ENCODE measurements around the gene SORL1-AS1.

Gene SORL1-AS1

DNA sequence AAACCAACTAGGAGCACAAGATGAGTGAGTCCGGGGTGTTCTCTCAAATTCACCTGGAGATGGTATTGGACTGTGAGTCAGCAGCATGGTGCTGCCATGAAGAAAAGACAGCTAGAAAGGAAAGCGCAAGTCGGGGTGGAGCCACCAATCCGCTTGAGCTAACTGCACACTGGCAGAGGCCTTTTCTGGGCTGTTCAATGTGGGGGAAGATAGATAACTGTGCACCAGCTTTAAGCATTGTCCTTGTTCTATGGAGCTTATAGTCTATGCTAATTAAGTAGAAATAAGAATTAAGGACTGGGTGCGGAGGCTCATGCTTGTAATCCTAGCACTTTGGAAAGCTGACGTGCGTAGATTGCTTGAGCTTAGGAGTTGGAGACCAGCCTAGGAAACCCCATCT is 21.9 kb upstream of the SORL1-AS1 start:
- DNase-seq (ENCODE audit: low read depth): no peak

- no peak for DNase-seq (ENCODE audit: low read depth)
These were observed 20.5 kb upstream of the SORL1-AS1 start for GRCh38 chr11:121473064-121473777.

GRCh38 chr11:121472312-121472711 is 19.5 kb upstream of the SORL1-AS1 start:
- no peak for DNase-seq (ENCODE audit: low read depth)

GRCh38 chr11:121471167-121471566 is 18.4 kb upstream of the SORL1-AS1 start:
- no peak for DNase-seq (ENCODE audit: low read depth)

- DNase-seq (ENCODE audit: low read depth): no peak
These were observed 17.1 kb upstream of the SORL1-AS1 start for GRCh38 chr11:121469910-121470309.

DNA sequence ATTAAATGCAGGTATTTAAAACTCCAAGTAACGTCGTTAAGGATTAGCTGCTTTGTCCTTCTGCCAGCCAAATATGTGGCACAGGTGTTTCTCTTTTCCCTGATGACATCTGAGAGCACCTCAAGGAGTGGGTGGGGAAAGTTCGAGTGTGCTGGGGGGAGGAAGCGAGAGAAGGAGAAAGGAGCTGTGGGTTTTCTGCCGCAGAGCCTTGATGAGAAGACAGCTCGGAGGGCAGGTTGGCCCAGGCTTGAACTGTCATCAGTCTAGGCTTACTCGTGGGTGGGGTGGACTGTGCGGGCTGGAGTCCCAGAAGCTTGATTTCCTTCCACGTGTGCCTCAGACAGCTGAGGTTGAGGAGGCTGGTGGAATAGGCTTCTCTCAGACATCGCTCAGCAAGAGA is 15.2 kb upstream of the SORL1-AS1 start:
- peak; percentile 72 for DNase-seq (ENCODE audit: low read depth)

DNA sequence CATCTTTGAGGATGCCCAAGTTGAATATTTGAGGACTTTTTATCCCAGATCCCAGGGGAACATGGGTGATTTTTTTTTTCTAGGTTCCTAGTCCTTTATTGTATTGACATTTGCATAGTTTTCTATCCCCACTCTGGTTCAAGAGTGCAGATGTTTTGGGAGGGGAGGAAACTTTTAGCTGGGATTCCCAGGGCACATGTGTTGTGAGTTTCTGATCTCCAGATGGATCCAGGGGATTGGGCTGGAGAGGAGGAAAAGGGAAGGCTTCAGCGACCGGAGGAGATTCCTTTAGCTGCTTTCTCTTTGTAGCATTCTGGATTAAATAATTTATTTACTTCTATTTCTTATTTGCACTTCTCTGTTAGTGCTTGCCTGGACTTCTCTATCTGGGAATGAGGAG is 14.7 kb upstream of the SORL1-AS1 start:
- DNase-seq (ENCODE audit: low read depth): no peak

DNA sequence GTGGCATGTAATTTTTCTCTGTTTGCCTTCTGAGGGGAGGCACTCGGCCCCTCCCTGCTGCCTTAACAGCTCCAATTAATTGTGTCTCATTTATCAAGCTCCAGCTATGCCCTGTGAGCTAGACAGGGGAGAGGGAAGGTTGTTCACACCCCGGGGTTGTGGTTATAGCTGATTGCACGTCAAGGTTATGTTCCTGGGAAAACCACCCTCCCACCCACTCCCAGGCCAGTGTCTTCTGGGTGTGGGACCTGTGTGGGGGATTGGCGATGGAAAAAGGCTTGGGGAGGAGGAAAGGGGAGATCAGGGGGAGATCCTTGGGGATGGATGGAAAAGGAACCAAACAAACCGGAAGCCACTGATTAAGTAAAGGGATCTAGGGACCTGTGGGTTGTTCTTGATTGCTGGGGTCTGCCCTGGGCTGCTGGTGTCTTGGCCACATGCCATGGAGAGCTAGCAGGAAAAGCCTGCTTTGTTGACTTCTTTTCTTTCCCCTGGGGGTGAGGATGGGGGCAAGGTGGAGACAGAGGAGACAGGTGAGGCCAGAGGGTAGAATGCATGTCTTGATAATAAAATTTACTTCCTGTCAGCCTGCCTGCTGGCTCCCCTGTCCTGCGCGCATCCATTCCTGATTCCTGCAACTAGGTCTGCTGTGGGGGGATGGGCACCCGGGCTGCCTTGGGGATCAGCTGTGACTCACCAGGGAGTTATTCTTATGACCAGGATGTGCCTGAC is 13.5 kb upstream of the SORL1-AS1 start:
- DNase-seq (ENCODE audit: low read depth): peak; percentile 45

GRCh38 chr11:121465709-121466062 is 12.9 kb upstream of the SORL1-AS1 start:
- no peak for DNase-seq (ENCODE audit: low read depth)

DNA sequence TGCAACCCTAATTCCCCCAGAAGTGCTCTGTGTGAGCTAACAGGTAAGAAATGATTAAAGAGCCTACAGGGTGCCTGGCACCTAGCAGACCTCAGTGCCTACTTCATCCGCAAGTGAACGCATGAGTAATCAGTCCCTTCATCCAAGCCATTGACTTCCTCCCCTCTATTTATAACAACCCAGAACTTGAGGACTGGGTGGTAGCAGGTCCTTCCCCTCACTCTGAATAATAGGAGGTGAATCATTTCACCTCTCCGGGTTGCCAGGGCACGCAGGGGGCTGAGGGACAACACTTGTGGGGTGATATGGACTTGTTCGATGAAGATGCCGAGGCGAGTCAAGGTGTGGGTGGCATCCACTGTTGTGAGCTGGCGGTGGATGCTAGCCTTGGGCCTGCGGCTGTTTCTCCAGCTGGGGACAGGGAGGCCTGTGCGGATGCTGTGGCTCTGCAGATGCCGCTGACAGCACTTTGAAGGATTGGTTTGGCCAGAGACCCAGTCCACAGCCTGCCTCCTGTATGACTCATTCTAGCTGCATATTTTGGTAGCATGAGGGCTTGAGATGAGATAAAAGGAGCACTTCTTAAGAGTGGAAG is 11.7 kb upstream of the SORL1-AS1 start:
- DNase-seq (ENCODE audit: low read depth): peak; percentile 82

DNA sequence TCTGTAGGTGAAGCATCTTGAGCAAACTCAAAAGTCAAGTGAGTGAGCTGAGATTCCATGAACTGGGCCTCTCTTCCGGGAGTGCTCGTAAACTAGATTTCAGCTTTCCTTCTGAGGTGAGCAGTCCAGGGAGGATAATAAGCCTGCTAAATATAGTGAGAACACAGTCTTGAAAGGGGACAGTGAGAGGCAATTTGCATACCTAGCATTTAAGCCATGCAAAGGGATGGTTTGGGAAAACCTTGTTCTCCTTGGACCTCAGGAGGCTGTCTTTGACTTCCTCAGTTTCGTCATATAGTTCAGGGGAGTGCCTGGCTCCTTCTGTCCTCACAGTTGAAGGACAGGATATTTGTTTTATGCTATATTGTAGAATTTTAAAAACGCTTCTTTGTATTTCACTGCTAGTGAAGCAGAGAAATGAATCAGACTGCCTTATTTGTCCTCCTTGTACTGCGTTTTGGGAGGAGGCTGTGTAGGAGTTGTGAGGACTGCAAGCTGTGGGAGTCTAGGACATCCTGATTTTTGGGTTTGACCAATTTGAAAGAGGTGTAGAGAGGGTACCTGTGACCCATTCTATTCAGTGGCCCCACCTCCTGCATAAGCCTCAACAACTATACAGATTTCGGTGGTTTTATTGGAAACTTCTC is 11.0 kb upstream of the SORL1-AS1 start:
- DNase-seq (ENCODE audit: low read depth): no peak

- no peak for DNase-seq (ENCODE audit: low read depth)
These were observed 9.1 kb upstream of the SORL1-AS1 start for GRCh38 chr11:121461843-121462242.

DNA sequence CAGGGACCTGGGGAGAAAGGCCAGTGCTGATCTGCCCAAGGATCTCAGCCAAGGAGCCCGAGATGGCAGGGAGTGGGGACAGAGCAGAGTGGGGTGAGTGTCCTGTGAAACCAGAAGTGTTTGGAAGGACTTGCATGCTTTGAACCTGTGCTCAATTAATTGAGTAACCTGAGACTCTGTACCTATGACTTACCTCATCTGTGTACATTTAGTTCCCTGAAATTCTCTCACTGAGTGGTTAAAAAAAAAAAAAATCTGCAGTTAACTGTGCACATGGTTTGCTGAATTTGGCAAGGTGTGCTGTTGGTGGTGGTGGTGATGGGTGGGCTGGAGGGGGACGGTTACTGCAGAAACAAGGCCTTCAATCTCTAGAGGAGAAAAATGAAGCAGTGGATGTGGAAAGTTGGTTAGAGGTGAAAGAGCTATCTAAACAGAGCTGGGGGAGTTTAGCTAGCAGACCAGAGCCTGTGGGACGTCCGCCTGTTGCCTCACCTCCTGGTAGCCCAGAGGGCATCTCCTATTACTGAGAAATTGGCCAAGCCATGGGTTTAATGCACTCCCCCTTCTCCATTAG is 8.3 kb upstream of the SORL1-AS1 start:
- no peak for DNase-seq (ENCODE audit: low read depth)

GRCh38 chr11:121459413-121460017 is 6.7 kb upstream of the SORL1-AS1 start:
- DNase-seq (ENCODE audit: low read depth): no peak

- no peak for DNase-seq (ENCODE audit: low read depth)
These were observed 5.8 kb upstream of the SORL1-AS1 start for GRCh38 chr11:121458551-121458950.

DNA sequence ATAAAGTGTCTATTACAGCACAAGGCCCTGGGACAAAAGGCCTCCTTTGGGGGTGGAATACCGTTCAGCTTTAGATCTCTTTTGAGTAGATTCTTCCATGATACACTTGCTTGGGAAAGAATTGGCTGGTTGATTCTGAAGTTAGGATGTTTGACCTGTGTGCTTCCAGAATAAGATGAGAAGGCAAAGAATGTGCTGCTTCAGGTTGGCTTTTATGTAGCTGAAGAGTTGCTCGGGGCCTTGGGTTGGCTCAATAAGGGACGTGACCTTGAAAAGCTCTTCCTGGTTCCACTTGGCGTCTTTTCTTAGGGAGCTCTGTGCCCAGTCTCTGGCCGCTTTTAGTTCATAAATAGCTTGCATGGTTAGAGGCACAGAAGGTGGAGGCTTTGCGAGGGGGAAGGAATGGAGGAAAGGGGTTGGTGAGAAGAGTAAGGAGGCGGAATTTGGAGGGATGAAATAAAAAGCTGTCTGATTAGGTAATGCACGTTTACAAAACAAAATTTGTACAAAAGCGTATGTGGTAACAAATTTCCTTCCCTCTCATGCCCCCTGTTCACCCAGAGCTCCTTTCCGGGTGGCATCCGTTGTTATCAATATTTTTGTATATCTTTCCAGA is 4.2 kb upstream of the SORL1-AS1 start:
- no peak for DNase-seq (ENCODE audit: low read depth)

GRCh38 chr11:121456151-121456550 is 3.4 kb upstream of the SORL1-AS1 start:
- no peak for DNase-seq (ENCODE audit: low read depth)

DNA sequence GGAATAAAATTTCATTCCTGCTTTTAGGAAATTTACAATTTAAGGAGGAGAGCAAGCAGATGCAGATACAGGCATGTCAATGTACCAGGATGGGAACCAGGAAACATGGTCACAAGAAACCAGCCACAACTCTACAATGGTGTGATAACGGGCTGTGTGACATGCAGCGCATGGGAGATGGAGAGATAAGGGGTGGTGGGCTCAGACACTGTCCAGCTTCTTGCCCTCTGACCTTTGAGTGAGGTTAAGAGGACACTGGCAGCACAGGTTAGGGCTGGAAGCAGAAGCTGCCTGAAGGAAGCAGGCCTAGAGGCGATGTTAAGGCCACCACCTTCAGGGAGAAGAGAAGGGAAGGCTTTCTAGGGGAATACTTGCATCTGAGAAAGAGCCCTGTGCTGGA is 2.3 kb upstream of the SORL1-AS1 start:
- DNase-seq (ENCODE audit: low read depth): no peak

GRCh38 chr11:121453589-121454299 is 977 bp upstream of the SORL1-AS1 start:
- DNase-seq (ENCODE audit: low read depth): no peak

DNA sequence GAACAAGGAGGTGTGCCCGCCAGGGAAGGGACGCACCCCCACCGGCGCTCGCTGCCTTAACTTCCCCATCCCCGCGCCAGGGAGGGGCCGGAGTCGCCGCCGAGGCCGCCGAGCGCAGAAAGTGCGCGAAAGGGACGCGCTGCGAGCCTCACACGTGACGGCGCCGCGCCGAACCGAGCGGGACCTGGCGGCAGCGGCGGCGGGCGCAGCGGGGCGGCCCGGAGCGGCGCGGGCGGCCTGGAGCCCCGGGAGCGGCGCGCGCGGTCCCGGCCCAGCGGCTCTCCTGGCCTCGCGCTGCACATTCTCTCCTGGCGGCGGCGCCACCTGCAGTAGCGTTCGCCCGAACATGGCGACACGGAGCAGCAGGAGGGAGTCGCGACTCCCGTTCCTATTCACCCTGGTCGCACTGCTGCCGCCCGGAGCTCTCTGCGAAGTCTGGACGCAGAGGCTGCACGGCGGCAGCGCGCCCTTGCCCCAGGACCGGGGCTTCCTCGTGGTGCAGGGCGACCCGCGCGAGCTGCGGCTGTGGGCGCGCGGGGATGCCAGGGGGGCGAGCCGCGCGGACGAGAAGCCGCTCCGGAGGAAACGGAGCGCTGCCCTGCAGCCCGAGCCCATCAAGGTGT is 670 bp downstream of the SORL1-AS1 start, which contains the start of gene SORL1:
TSS of gene SORL1 (plus strand) at position 329 of the 623 bp plus-strand sequence. CDS start at position 347, 18 bp downstream.
- peak; percentile 78 for DNase-seq (ENCODE audit: low read depth)

Measured in activated T-cell treated with anti-CD3 and anti-CD28 coated beads for 48 hours (primary cell).